ENCODE data around the gene FCN3.
A peak's percentile ranks its signal among the peaks of the same experiment; 100 is the strongest.

The FCN3 gene

GRCh38 chr1:27405074-27405473, 30.4 kb upstream of the FCN3 start:
- POLR2A ChIA-PET (ENCODE audit: low non-redundant PET): no interaction called here
- no peak for DNase-seq (ENCODE audit: low spot score)

GRCh38 chr1:27403931-27404330, 29.3 kb upstream of the FCN3 start:
- DNase-seq (ENCODE audit: low spot score): no peak
- CTCF ChIA-PET: interaction anchor here (1.6 kb wide), 1 partner anchor 107 kb away, joined by 3 read pairs; no protein-coding TSS in a partner anchor
- no peak for TF ChIP-seq CTCF (conservative IDR thresholded peaks at IDR 0.05; ENCODE audit: low read depth)
- POLR2A ChIA-PET (ENCODE audit: low non-redundant PET): no interaction called here
- H3K27ac ChIP-seq: peak overlapping the region; percentile 68

More at GRCh38 chr1:27405074-27405473, 30.4 kb upstream of the FCN3 start:
- no peak for TF ChIP-seq CTCF (conservative IDR thresholded peaks at IDR 0.05; ENCODE audit: low read depth)
- CTCF ChIA-PET: interaction anchor here (1.0 to 1.6 kb wide), 2 partner anchors 9 to 108 kb away, joined by 3 read pairs; no protein-coding TSS in a partner anchor
- H3K27ac ChIP-seq: peak overlapping the region; percentile 50

GRCh38 chr1:27403065-27403726, 28.6 kb upstream of the FCN3 start:
- ChIA-PET CTCF (interaction anchor here (0.6 to 1.6 kb wide), 2 partner anchors 107 to 201 kb away, joined by 3 read pairs; partner anchors contain the start of gene AHDC1), POLR2A (ENCODE audit: low non-redundant PET) (no interaction called here)
- H3K27ac ChIP-seq: peak overlapping the region; percentile 68
- DNase-seq (ENCODE audit: low spot score): no peak
- no peak; the same call in 1 of the 2 replicates for TF ChIP-seq CTCF (conservative IDR thresholded peaks at IDR 0.05; ENCODE audit: low read depth)

- POLR2A ChIA-PET (ENCODE audit: low non-redundant PET): no interaction called here
- peak overlapping the region; percentile 68 for H3K27ac ChIP-seq
- CTCF ChIA-PET: no interaction called here
- peak; percentile 20; the same call in 1 of the 2 replicates for TF ChIP-seq CTCF (conservative IDR thresholded peaks at IDR 0.05; ENCODE audit: low read depth)
- DNase-seq (ENCODE audit: low spot score): no peak
Measured at GRCh38 chr1:27402349-27402754, 27.7 kb upstream of the FCN3 start.

GRCh38 chr1:27400963-27401341, 26.3 kb upstream of the FCN3 start:
- CTCF ChIA-PET: interaction anchor here (0.9 kb wide), 1 partner anchor 206 kb away, joined by 3 read pairs; no protein-coding TSS in a partner anchor
- no peak for TF ChIP-seq CTCF (conservative IDR thresholded peaks at IDR 0.05; ENCODE audit: low read depth)

GRCh38 chr1:27400082-27400962, 25.7 kb upstream of the FCN3 start:
- no peak for TF ChIP-seq CTCF (conservative IDR thresholded peaks at IDR 0.05; ENCODE audit: low read depth)
- ChIA-PET CTCF (interaction anchor here (0.9 to 1.3 kb wide), 2 partner anchors 100 to 206 kb away, joined by 3 to 5 read pairs; no protein-coding TSS in a partner anchor), POLR2A (ENCODE audit: low non-redundant PET) (no interaction called here)
- H3K27ac ChIP-seq: no peak overlapping the region
- no peak for DNase-seq (ENCODE audit: low spot score)

More at GRCh38 chr1:27400963-27401341, 26.3 kb upstream of the FCN3 start:
- DNase-seq (ENCODE audit: low spot score): no peak
- peak overlapping the region; percentile 68 for H3K27ac ChIP-seq
- POLR2A ChIA-PET (ENCODE audit: low non-redundant PET): no interaction called here

Measured in RWPE1 (cell line).